Measurements from ENCODE around the gene FAM185A.
"Not testable (repeated sequence)": the region's sequence is repeated elsewhere in the genome, so short reads cannot be mapped to it uniquely, and the experiment has no call there.

FAM185A gene

DNA sequence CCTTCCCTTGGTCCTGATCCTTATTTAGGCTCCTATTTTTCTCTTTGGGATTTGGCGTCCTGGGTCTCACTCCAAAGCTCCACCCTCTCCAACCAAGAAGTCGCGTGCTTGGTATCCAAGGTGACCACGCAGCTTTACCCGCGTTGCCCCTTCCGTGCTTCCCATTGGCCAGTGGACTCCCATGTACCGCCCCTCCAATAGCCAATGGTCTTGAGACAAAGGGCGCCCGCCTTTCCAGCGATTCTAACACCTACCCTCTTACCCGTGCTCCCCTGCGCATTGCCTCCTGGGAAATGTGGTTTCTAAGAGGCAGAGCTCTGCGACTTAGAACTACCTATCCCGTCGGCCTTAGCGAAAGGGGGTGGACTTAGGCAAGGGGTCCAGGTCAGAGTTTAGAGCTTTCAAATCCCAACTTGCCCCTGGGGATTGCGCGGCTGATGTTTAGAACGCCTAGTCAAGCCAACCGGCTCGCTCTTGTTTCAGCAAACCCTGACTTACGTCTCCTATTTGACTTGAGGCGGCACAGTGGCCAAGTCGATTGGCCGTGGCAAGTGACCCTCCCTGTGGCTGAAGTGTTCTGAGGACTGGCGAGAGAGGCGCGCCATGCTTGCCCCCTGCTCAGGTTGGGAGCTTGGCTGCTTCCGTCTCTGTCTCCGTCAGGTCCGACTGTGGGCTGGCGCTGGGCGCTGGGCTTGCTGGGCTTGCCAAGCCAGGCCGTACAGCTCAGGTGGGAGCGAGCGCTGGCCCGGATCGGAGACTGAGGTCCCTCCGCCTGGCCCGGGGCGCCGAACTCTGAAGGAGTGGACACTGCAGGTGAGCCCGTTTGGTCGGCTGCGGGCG is at the start of gene FAM185A:
TSS of gene FAM185A (plus strand) at position 395 of the 840 bp plus-strand sequence. CDS start at position 604, 209 bp downstream.
- DNase-seq: peak; percentile 98

DNA sequence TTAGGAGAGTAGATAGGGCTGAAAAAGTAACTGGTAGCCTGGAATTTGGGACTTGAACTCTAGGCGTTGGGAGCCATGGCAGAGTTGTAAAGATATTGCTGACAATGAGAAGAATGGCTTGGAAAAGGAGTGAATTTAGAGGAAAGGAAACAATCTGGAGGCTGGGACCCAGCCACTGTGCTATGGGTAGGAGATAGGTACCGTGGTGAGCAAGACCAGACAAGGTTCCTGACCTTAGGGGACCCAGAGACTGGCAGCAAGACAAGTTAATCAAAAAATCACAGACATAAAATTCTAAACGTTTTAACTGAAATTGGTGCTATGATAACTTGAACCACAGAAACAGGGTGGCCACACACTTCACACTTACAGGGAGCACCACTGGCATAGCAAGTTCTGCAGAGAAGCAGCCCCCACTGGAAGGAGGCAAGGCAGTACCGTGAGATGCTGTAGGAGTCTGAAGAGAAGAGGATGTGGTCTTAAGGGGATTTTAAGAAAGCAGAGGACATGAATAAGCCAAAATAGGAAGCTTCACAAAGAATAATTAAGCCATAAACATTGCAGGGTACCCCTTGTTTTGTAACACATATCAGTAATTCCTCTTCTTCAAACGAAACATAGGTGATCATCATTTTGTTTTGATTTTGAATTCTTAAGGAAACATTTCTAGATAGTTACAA is 35.6 kb upstream of the FAM185A start:
- DNase-seq: peak; percentile 29

DNA sequence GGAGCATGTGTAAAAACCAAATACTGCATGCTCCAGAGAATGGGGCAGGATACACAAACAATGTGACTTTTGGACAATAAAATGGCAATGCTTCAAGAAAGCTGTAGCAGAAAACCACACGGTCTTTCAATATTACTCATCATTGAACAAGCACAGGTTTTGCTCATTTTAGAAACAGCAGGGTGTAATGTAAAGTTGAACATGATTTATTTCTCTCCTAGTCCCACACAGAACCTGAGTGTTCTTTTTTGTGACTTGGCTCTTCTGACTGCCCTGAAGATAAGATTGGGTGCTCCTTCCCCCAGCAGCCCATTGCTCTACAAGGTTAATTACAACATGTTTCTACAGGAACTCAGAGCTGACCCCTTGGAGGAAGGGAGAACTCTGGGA is 35.1 kb upstream of the FAM185A start:
- not testable (repeated sequence) for DNase-seq

DNA sequence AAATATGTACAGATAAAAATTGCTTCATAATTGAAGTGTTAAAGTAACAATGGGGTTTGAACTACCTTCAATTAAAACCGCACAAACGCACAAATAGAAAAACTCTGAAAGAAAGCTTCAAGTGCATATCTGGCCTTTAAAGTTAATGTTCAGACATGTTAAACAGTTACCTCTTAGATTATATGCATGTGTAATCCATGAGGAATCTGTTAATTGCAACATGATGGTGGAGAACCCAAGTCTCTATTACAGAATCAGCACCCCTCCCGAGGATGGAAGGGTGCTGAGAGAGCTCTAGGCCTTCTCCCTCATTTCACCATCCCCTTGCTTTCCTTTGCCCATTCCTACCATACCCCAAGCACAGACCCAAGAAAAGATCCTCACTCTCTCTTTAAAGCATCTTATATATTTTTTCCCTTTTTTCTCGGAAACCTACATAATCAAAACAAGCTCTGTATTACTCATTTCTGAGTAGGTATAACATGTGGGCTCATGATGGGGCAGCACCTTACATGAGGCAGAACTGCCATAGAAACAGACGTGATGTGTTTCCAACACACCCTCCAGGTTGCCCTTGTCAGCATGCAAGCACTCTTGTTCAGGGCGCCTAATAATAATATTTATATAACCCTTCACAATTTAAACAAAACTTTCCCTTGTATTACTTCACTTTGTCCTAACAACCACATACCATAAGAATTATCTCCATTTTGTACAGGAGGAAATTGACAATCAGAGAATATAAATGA is 33.9 kb upstream of the FAM185A start:
- DNase-seq: not testable (repeated sequence)

DNA sequence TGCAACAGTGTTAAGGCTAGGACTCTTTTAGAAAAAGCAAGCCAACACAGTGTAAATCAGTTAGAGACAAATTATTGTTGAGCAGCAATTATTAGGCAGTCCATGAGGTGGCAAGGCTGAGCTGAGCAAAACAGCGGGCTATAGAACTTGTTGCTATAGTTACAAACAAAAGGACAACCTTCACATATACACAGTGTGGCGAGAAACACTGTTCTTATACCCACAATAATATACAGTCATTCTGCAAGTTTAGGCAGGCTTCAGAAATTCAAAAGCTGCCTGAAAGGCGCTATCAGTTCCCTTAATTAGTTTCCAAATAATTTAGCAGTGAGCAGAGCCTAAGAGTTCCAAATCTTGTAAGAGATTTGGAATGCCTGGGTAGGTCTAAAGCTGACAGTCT is 33.1 kb upstream of the FAM185A start:
- peak; percentile 29 for DNase-seq

DNA sequence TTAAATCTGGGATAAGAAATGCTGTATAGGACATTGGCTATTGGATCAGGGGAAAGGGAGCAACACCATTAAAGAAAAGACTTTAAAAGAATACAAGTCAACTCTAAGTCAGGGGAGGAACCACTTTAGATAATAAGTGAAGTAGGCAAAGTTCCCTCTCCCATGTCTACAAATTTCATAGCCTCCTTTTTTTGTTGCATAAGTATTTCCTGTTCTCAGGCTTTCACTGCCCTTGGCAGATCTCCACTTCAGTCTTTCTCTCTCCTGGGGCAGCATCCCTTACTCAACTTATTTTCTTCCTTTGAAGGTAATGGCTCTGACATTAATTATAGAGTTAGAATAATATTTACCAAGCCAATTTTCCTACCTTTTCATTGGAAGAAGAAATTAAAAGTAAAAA is 30.3 kb upstream of the FAM185A start:
- not testable (repeated sequence) for DNase-seq

DNA sequence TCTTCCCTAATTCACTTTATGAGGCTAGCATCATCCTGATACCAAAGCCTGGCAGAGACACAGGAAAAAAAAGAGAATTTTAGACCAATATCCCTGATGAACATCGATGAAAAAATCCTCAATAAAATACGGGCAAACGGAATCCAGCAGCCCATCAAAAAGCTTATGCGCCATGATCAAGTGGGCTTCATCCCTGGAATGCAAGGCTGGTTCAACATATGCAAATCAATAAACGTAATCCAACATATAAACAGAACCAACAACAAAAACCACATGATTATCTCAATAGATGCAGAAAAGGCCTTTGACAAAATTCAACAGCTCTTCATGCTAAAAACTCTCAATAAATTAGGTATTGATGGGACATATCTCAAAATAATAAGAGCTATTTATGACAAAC is 22.6 kb upstream of the FAM185A start:
- not testable (repeated sequence) for DNase-seq

DNA sequence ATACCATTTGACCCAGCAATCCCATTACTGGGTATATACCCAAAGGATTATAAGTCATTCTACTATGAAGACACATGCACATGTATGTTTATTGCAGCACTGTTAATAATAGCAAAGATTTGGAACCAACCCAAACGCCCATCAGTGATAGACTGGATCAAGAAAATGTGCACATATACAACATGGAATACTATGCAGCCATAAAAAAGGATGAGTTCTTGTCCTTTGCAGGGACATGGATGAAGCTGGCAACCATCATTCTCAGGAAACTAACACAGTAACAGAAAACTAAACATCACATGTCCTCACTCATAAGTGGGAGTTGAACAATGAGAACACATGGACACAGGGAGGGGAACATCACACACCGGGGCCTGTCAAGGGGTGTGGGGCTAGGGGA is 19.1 kb upstream of the FAM185A start:
- not testable (repeated sequence) for DNase-seq

DNA sequence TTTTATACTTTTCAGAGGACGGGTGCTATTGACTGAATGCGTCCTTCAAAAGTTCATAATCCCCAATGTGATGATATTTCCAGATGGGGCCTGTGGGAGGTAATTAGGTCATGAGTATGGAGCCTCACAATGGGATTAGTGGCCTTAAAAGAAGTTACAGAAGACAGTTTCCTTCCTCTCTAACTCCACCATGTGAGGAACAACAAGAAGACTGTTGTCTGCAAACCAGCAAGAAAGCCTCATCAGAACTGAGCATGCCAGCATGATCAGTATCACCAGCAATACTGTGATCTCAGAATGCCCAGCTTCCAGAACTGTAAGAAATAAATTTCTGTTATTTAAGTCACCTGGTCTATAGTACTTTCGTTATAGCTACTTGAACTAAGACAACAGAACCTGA is 18.4 kb upstream of the FAM185A start:
- DNase-seq: not testable (repeated sequence)

DNA sequence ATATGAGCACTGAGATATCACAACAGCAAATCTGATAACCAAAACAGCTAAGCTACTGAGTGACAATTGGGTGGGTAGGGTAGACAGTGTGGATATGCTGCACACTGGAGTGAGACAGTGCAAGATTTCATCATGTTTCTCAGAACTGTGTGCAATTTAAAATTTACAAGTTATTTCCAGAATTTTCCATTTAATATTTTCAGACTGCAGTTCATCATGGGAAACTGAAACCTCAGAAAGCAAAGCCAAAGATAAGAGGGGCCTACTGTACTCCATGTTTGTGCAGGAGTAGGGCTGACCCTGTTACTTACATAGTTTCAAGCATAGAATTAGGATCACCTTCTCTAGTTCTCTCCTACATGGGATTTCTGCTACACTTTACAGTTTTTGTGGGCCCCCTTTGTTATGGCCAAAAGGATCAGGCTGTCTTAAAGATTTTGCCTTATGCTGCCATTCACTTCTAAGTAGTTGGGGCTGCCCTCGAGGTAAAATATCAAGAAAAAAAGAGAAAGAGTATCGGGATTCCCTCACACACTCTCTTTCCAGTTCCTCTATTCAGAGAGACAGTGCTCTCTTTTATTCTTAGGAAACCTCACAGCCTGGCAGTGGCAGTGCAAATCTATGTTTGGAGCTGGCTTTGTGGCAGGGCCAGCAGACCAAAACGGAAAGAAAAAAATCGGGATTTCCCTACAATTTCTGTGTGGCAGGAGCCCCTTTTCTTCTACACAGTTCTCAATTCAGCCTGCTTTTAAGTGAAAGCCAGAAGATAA is 6.6 kb upstream of the FAM185A start:
- DNase-seq: not testable (repeated sequence)

DNA sequence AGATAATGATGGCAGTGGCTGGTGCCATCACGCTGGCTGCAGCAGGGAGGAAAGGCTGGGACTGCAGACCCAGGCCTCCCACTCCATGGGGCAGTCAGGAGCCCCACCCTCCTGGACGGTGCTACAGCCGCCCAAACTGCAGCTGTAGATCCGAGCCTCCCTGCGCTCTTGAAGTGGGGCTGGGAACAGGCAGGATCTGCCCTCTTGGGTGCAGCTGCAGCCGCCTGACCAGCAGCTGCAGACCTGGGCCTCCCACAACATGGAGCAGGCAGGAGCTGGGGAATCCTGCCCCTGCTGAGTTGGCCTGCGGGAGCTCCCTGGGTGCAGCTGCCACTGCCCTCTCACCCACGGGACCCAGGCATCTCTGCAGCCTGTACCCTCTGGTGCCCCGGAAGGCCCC is 4.9 kb upstream of the FAM185A start:
- not testable (repeated sequence) for DNase-seq

DNA sequence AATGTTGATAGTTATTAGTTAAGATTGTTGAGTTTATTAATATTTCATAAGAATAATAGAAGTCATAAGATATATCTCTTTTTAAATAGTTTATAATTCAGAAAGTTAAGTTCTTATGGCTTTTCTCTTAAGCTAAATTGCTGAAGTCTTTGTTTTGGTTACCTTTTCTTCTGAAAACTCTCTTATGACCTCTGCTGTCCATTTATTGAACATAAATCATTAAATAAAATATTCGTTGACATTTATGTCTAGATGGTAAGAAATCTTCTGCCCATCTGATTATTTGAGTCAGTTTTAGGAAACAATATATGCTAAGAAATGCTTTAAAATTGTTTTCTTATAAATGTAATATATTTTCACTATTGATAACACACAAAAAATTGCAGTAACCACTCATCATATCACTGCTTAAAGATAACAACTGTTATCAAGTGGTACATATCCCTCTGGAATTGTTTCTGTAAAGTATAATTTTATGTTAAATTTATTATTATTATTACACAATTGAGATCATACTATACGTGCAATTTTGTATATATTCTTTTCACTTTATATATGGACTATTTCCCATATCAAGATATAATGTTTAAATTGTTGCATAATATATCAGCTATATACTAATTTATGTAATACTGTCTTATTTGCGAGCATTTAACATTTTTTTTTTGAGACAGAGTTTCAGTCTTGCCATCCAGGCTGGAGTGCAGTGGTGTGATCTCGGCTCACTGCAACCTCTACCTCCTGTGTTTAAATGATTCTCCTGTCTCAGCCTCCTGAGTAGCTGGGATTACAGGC is 3.1 kb upstream of the FAM185A start:
- DNase-seq: peak; percentile 36

DNA sequence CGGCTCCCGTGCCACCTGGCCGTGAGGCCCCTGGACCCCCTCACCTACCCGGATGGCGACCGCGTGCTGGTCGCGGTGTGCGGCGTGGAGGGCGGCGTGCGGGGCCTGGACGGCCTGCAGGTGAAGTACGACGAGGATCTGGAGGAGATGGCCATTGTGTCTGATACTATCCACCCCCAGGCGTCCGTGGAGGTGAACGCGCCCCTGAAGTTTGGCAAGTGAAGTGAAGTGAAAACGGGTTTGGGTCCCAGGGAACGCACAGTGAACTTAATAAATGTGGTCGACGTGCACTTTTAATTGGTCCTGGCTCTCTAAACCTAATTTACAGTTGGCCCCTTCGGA is 617 bp downstream of the FAM185A start:
- DNase-seq: not testable (repeated sequence)

DNA sequence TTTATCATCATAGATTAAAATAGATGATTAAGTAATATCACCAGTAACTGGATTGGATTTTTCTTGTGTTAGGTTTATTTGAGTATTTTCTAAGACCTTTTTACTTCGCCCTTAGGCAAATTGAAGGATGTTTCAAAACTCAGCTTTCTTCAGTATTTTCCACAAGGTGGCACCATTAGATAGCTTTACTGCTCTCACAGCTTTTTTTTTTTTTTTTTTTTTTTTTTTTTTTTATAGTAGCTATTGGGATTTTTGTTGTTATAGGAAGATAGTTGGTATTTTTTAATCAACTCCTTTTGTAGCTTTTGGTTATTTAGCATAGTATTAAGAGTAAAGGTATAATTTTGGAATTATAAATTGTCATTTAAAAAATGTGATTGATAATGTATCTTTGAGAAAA is 9.4 kb downstream of the FAM185A start:
- DNase-seq: peak; percentile 29

DNA sequence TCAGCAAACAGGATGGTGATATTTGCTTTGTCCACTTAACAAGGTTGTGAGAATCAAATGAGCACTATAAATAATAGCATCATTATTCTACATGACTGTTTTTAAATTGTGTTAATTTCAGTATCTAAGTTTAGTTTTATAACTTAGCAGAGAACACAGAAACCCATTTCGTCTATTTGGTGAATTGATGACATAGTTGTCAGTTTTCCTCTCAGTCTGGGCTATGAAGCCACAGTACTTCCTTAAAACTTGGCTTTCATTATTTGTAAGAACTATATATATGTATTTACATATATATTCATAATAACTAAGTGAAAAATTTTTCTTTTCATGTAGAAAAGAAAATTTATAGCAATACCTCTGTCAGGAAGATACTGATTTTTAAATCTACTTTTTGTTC is 11.1 kb downstream of the FAM185A start:
- not testable (repeated sequence) for DNase-seq

DNA sequence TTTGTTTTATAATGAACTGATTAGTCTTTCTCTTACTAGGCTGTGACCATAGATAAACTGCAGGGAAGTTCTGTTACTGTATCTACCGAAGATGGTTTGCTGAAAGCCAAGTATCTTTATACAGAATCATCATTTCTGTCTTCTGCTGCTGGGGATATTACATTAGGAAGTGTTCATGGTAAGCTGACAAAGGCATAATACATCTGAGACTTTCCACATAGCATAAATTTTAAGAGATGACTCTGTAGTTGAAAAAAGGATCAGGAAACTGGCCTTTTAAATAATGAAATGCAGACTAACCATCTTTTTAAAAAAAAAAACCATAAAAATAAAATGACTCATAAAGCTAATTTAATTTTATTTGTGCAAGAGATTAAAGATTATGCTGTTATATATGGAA is 12.4 kb downstream of the FAM185A start:
- not testable (repeated sequence) for DNase-seq

DNA sequence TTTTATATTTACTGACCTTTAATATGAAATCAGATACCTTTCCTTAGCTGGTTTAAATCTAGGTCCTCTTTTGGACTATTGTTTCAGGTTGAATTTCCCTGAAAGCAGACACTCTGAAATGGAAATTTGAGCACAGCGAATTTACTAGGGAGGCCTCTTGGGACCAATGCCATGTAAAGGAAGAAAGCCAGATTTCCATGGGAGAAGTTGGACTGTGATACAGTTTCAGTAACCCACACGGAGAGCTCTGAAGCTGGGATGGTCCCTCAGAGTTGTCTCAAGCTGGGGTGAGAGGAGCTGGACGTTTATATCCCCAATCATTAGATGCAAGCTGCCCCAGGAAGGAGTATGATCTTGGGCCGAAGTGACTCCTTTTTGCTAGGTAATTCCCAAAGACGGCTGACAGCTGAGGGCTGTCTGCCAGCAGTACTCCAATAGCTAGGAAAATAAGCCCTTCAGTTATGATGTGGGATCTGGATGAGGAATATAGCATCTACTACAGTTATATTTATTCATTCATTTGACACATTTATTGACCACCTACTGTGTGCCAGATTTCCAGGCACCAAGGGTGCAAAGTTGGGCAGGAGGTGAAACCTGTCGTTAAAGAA is 14.6 kb downstream of the FAM185A start:
- not testable (repeated sequence) for DNase-seq

DNA sequence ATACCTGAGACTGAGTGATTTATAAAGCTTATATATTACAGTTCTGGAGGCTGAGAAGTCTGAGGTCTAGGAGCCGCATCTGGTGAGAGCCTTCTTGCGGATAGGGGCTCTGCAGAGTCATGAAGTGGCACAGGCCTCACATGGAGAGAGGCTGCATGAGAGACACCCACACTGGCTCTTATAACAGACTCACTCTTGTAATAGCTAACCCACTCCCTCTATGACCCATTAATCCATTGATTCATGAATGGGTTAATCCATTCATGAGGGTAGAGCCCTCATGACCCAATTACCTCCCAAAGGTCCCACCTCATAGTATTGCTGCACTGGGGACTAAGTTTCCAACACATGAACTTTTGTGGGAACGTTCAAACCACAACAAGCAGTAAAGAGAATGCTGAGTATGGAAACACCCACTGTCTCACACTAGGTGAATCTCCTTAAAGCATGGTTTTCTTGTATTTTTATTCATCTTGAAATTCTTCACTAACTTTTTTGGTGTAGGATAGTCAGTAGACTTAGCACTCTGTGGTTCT is 20.9 kb downstream of the FAM185A start:
- not testable (repeated sequence) for DNase-seq

DNA sequence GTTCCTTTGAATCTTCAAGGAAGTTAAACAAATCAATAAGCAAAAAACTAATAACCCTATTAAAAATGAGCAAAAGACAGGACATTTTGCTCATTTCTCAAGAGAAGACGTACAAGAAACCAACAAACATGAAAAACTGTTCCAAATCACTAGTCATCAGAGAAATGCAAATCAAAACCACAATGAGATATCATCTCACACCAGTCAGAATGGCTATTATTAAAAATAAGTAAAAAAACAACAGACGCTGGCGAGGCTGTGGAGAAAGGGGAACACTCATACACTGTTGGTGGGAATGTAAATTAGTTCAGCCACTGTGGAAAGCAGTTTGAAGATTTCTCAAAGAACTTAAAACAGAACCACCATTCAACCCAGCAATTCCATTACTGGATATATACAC is 21.7 kb downstream of the FAM185A start:
- not testable (repeated sequence) for DNase-seq

DNA sequence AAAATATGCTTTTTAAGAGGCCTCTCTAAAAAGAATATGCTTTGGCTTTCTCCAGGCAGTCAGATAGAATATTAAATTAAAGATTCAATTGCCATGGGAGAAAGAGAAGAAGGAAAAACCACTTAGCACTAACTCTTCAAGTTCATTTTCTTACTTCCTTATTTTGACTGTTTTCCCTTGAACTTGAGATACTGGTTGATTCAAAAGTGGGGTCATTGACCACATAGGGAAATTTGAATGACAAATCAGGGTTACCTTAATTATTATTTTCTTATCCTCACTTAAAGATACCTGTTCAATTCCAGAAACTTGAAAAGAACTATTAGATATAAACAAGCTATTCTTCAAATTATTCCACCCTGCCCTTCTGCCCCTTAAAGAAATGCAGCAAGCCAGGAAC is 27.4 kb downstream of the FAM185A start:
- not testable (repeated sequence) for DNase-seq

DNA sequence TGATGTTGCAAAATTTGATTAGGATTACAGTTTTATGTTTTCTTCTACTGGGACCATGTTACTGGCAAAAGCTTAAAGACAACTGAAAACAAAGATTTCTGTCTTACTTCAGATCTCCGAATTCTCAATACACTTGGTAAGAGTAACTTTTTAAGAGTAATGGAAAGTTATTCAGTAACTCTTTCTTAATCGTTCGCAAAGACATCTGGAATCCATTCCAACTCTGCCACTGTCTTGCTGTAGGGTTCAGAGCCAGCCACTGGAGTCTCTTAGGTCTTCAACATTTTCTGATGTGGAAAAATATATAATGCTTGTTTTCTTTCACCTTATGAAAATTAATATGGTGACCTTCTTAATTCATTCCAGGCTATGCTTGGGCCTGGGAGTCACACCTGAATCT is 29.9 kb downstream of the FAM185A start:
- not testable (repeated sequence) for DNase-seq
